Tibial nerve (tissue), 4 donors: Measurements from ENCODE around the gene CABLES2. TPM values are rescaled to one million over a fixed set of nuclear protein-coding genes. Genes with fewer than 3 reads are reported as not detected.

Experiments used
- DNase-seq, 2 donors: peaks; one replicate each; pipeline ENCODE4 v3.0.0-alpha.2; 2019; ENCODE audit warnings: low spot score in 2 of 2
- H3K27ac ChIP-seq, 4 donors: fragments of 200-600 bp; sonication (generic) in 3 of 4; one replicate each; pipeline ENCODE4 v1.5.1; 2017 to 2019; ENCODE audit warnings: mild to moderate bottlenecking in 1 of 4
- H3K27me3 ChIP-seq, 2 donors: fragments of 200-600 bp; sonication (generic) in 1 of 2; one replicate each; pipeline versions ENCODE4 v1.5.1 to v1.6.0; 2017 to 2019
- H3K36me3 ChIP-seq, 3 donors: fragments of 200-600 bp; sonication (generic); one replicate each; pipeline ENCODE4 v1.5.1; 2018 to 2019
- H3K4me1 ChIP-seq, 4 donors: fragments of 200-600 bp; sonication (generic) in 3 of 4; one replicate each; pipeline ENCODE4 v1.5.1; 2017 to 2019
- H3K4me3 ChIP-seq, 4 donors: fragments of 200-600 bp; sonication (generic) in 3 of 4; one replicate each; pipeline ENCODE4 v1.5.1; 2017 to 2019; ENCODE audit warnings: mild to moderate bottlenecking in 1 of 4, moderate library complexity in 1 of 4
- H3K9me3 ChIP-seq, 4 donors: fragments of 200-600 bp; sonication (generic) in 3 of 4; one replicate each; pipeline ENCODE4 v1.5.1; 2017 to 2019
- EP300 ChIP-seq, 2 donors: sonication (generic); formaldehyde crosslinking; IDR thresholded peaks; one replicate each; pipeline ENCODE4 v1.6.1; 2017; ENCODE audit warnings: antibody characterized with exemption in 2 of 2, mild to moderate bottlenecking in 1 of 2
- POLR2A ChIP-seq, 2 donors: fragments of 450-650 bp; IDR thresholded peaks; one replicate each; pipeline ENCODE4 v1.6.1; 2017; ENCODE audit warnings: antibody characterized with exemption in 2 of 2, mild to moderate bottlenecking in 2 of 2, moderate library complexity in 2 of 2
- WGBS, 2 donors: methylation state at CpG; one replicate each; pipeline ENCODE4 v1.1.5; 2018; 5-methylcytosine and 5-hydroxymethylcytosine counted together
- total RNA-seq, 4 donors: library from RNA; depleted of rRNA; stranded (reverse); fragments of >200 nt; gene quantifications; one replicate each; pipeline ENCODE4 v1.1.0, GENCODE V29; 2016
- TF ChIP-seq, protein P1 (sequence below), 5 experiments: fragments of 200-600 bp in 3 of 5; fragments of 450-650 bp in 2 of 5; sonication (generic) in 3 of 5; IDR thresholded peaks; one replicate each; pipeline ENCODE4 v1.5.1; 2016 to 2019; ENCODE audit warnings: antibody characterized with exemption in 5 of 5, mild to moderate bottlenecking in 3 of 5, moderate library complexity in 2 of 5

Gene CABLES2
- total RNA-seq, 4 donors from 2014 or later = 1.1 to 9.9 (median 6.2) TPM

DNA sequence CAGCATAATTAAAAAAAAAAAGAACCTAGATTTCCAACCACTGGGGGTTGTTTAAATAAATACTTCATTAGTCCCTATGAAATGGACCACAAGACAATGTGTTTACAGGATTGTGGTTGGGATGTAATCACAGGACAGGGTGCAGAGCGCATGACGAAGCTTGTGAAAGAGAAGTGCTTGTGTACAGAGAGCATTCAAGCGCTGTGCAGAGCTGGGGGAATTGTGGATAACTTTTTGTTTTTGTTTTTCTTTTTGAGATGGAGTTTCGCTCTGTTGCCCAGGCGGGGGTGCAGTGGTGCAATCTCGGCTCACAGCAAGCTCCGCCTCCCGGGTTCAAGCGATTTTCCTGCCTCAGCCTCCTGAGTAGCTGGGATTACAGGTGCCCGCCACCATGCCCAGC, 62.3 kb downstream of the CABLES2 start:
- no peaks in the 10 kb centered on the region for H3K9me3 ChIP-seq
- WGBS, 2 donors = 79 to 81% methylated on average over 10 of the region's 10 CpGs

DNA sequence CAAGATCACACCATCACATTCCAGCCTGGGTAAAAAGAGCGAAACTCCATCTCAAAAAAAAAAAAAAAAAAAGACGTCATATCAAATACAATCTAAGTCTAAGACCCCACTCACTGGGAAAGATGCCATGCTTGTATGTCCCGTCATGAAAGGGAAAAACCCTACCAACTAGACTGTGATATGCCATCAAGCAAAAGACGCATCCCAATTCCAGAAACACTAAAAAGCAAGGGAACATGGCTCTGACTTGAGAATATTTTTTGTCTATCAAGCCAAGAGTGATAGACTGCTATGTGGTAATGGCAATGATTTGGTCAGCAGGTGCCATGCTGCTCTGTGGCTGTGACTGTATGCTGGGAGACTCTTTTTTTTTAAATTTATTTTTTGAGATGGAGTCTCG, 63.0 kb downstream of the CABLES2 start:
- Histone ChIP-seq H3K27ac (no peak overlapping the region), H3K4me3 (no peak overlapping the region), H3K4me1 (no peaks in the 10 kb centered on the region), H3K27me3 (no peaks in the 10 kb centered on the region), H3K36me3 (peaks cover 0 to 79% (median 0%) of the 10 kb centered on the region in 3 donors), H3K9me3 (no peaks in the 10 kb centered on the region)
- TF ChIP-seq EP300 (IDR thresholded peaks at IDR 0.05) (no peak), POLR2A (IDR thresholded peaks at IDR 0.05) (no peak)
- TF ChIP-seq, protein P1, sequence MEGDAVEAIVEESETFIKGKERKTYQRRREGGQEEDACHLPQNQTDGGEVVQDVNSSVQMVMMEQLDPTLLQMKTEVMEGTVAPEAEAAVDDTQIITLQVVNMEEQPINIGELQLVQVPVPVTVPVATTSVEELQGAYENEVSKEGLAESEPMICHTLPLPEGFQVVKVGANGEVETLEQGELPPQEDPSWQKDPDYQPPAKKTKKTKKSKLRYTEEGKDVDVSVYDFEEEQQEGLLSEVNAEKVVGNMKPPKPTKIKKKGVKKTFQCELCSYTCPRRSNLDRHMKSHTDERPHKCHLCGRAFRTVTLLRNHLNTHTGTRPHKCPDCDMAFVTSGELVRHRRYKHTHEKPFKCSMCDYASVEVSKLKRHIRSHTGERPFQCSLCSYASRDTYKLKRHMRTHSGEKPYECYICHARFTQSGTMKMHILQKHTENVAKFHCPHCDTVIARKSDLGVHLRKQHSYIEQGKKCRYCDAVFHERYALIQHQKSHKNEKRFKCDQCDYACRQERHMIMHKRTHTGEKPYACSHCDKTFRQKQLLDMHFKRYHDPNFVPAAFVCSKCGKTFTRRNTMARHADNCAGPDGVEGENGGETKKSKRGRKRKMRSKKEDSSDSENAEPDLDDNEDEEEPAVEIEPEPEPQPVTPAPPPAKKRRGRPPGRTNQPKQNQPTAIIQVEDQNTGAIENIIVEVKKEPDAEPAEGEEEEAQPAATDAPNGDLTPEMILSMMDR (IDR thresholded peaks at IDR 0.05) = no peak
- no peak for DNase-seq
- 89 to 93% methylated on average over 5 of the region's 5 CpGs for WGBS, 2 donors

More for the DNA sequence above, 62.3 kb downstream of the CABLES2 start:
- H3K4me3 ChIP-seq = no peak overlapping the region
- H3K36me3 ChIP-seq = peaks cover 0 to 78% (median 0%) of the 10 kb centered on the region in 3 donors
- no peak for TF ChIP-seq EP300 (IDR thresholded peaks at IDR 0.05)
- TF ChIP-seq, protein P1 (IDR thresholded peaks at IDR 0.05) = no peak
- no peak for TF ChIP-seq POLR2A (IDR thresholded peaks at IDR 0.05)
- no peak overlapping the region for H3K27ac ChIP-seq
- no peak for DNase-seq
- H3K4me1 ChIP-seq = no peaks in the 10 kb centered on the region
- no peaks in the 10 kb centered on the region for H3K27me3 ChIP-seq

DNA sequence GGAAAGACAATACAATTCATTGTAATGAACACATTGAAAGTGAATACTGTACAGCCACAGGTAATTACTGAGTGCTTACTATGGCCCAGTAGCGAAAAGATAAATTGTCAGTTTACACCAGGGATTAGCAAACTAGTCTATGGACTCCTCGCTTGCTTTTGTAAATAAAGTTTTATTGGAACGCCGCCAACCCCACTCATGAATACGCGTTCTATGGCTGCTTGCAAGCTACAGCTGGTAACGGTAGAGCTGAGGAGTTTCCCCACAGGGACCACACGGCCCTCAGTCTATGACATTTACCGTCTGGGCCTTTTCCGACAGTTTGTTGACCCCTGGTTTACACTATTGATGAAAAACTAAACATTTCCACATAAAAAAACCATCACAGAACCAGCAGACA, 64.2 kb downstream of the CABLES2 start:
- peaks cover 0 to 77% (median 0%) of the 10 kb centered on the region in 3 donors for H3K36me3 ChIP-seq
- no peaks in the 10 kb centered on the region for H3K4me1 ChIP-seq
- WGBS, 2 donors = 68 to 69% methylated on average over 10 of the region's 10 CpGs
- TF ChIP-seq, protein P1 (IDR thresholded peaks at IDR 0.05) = no peak
- no peak for TF ChIP-seq POLR2A (IDR thresholded peaks at IDR 0.05)
- TF ChIP-seq EP300 (IDR thresholded peaks at IDR 0.05) = no peak
- DNase-seq = no peak
- H3K4me3 ChIP-seq = no peak overlapping the region
- H3K9me3 ChIP-seq = no peaks in the 10 kb centered on the region
- no peaks in the 10 kb centered on the region for H3K27me3 ChIP-seq
- no peak overlapping the region for H3K27ac ChIP-seq

DNA sequence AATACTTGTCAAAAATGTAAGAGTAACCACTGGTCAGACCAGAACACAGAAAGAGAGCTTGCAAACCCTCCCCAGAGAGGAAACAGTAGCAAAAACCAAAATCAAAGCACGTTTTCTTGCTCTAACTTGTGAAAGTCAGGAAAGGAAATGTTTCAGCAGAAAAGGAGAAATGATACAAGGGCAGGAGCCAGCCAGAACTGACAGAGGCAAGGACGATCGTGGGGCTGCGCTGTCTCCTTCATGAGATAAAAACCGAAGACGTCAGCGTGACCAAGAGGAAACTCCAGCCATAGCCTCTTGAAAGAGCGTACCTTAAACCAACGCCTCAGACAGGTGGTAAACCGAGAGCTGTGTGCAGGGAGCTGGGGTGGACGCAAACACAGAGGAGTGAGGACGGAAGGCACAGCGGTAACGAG, 67.4 kb downstream of the CABLES2 start:
- Histone ChIP-seq H3K4me3 (no peak overlapping the region), H3K27me3 (no peaks in the 10 kb centered on the region), H3K27ac (peak overlapping the region in 1 of 4 donors; percentile 71), H3K9me3 (no peaks in the 10 kb centered on the region), H3K4me1 (no peaks in the 10 kb centered on the region), H3K36me3 (peaks cover 0 to 77% (median 0%) of the 10 kb centered on the region in 3 donors)
- DNase-seq = no peak
- WGBS, 2 donors = 69 to 76% methylated on average over 14 of the region's 14 CpGs
- TF ChIP-seq, protein P1 (IDR thresholded peaks at IDR 0.05) = no peak
- TF ChIP-seq EP300 (IDR thresholded peaks at IDR 0.05) (no peak), POLR2A (IDR thresholded peaks at IDR 0.05) (no peak)

Other genes starting within 250 kb of the CABLES2 start
- gene MTG2, start 224.3 kb downstream of the CABLES2 start, total RNA-seq = 10 to 100 TPM; 24.7 to 46.9 (median 41.6) TPM
- gene HRH3, start 187.0 kb downstream of the CABLES2 start, total RNA-seq = not detected
- gene OSBPL2, start 168.8 kb downstream of the CABLES2 start, total RNA-seq = 10 to 100 TPM; 23.1 to 31.6 (median 27.1) TPM
- 100 to 1,000 TPM; 111 to 132 (median 129) TPM for gene ADRM1, start 104.3 kb downstream of the CABLES2 start, total RNA-seq
- gene LAMA5, start 40.0 kb downstream of the CABLES2 start, total RNA-seq = 100 to 1,000 TPM in 3 of 4 donors, 10 to 100 TPM in 1; 95.2 to 230 (median 139) TPM
- gene RPS21, start 20.2 kb downstream of the CABLES2 start, total RNA-seq = 1,000 to 10,000 TPM; 1,371 to 3,195 (median 1,826) TPM
- gene RBBP8NL, start 20.3 kb upstream of the CABLES2 start, total RNA-seq = not detected
- gene GATA5, start 68.7 kb upstream of the CABLES2 start, total RNA-seq = under 1 TPM in 1 of 4 donors, not detected in 3; 0.20 TPM
- 10 to 100 TPM; 24.3 to 73.7 (median 40.5) TPM for gene SLCO4A1, start 235.2 kb upstream of the CABLES2 start, total RNA-seq